Measurements from ENCODE around the gene MAPK8.

MAPK8 gene

DNA sequence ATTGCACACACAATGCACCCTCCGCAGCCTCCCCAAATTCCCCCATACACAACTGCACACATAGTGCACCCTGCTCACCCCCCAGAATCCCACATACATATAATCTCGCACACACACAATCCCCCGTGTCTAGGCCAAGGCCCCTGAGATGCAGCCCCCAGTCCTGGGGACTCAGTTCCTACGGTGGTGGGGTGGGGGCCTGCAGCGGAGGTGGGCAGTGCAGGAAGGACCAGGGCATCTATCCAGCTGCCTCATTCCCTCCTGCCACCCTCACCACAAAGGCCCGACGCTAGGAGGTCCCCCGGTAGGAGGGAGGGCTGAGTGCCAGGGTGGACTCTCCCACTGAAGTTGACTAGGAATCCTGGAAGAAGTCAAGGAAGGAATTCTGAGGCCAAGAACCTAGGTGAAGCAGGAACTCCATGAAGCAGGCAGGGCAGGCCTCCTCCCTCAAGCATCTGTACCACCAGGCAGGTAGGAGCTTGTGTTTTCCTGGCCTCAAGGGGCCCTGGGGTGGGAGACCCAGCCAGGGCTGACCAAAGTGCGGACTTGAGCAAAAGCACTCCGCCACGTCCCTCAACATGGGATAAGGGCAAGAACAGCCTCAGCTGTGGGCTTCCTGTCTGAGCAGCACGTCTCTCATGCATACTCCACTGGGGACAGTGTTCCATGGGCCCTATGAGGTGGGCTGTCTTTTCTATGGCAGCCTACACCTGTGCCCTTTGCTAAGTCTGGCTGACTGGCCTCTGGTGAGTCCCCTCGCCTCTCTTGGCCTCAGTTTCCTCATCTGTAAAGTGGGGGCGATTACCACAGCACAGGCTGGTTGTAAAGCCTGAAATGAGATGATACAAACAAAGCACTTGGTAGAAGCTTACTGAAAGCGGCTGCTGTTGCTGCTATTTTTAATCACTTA lies 145.7 kb downstream of the MAPK8 start:
- peak; percentile 39 for DNase-seq

DNA sequence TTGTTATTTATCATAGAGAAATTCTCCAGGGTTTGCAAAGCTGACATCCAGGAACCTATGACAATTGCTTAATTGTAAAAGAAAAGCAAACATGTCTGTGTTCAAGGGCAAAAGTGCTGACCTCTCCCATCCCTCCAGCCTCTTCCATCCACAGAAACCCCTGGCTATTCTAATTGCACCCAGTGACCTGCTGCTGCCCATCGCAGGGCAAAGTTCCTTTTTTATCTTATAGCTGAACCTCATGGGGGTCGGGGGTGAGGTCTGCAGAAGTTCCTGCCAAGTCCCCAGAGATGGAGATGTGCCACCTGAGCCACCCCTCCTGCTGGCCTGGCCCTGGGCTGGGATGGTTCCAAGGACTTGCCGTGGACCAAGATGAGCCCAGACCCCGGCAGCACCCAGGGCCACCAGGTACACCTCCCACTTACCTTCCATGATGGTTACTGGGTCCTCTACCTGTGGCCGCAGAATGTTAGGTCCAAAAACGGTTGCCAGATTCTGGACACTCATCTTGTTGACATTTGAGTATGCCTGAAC lies 146.5 kb downstream of the MAPK8 start:
- no peak for DNase-seq

DNA sequence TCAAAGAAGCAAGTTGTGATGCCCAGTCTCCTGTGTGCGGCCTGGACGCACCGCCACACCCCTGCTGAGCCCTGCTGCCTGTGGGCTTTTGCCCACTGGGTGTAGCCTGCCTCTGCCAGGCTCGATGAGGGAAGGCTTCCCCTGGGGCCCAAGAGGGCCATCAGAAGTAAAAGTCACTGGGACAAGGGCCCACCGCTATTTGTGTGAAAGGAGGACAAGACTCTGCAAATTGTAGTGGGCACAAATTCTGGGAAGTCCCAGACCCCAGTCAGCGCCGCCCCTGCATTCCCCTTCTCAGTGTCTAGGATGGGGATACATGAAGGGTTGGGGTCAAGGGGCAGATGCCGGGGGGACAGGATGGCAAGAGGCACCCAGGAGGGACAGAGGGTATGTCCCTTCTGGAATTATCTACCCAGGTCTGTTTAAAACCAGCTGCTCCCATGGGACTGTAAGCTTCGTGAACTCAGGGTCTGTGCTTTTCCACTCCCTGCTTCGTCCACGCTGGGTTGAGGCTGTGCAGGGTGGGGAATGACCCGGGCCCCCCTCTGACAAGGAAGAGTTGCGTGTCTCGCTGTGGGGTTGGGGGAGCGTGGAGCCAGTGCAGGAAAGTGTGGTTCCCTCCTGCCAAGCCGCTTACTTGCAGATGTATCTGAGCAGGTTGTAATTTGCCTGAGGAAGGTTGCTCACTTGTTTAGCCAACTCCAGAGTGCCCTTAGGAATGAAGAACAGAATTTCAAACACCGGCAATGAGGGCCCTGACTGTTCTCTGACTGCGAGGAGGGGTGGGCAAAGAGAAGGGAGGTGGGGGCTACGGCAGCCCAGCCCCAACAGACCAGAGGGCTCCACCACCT lies 147.2 kb downstream of the MAPK8 start:
- peak; percentile 25 for DNase-seq

DNA sequence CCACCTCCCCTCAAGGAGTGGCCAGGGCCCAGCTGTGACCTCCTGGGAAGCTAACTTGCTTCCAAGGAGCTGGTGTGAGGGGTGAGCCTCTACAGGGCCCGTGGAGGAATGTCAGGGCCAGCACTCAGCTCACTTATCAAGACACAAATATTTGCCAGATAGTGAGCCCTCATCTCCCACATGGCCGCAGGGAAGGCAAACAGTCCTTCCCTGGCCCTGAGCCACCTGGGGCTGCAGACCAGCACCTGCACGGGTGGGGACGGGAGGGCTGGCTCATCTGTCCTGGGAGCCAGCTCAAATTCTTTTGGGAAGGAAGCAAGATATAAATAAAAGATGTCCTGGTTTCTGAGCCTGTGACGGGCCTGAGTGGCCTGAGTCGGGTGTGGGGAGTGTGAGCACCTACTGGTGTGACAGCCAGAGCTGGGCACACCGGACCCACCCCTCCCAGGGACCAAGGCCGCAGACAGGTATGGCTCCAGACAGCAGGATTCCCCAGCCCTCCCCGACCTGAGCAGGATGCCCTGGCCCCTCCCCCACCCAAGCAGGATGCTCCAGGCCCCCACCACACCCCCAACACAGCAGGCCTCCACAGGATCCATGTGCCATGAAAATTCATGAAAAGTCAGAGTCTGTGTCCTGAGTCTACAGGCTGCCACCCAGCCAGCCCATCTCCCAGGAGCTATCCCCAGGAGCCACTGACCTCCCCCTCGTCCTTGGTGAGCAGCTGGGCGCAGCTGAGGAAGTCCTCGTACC lies 148.0 kb downstream of the MAPK8 start:
- DNase-seq = peak; percentile 38

DNA sequence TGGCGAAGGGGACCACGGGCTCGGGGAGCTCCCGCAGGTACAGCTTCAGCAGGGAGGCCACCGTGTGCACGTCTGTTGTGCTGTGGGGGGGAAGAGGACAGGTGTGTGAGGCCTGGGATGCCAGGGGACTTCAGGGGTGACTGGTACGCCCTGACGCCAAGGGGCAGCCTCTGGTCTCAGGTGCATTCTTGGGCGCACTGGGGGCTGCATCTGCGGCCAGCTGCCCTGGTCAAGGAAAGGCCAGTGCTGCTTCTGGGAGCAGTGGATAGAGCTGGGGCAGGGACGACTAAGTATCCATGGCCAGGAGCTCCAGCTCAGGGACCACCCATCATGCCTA lies 148.5 kb downstream of the MAPK8 start:
- peak; percentile 13 for DNase-seq

DNA sequence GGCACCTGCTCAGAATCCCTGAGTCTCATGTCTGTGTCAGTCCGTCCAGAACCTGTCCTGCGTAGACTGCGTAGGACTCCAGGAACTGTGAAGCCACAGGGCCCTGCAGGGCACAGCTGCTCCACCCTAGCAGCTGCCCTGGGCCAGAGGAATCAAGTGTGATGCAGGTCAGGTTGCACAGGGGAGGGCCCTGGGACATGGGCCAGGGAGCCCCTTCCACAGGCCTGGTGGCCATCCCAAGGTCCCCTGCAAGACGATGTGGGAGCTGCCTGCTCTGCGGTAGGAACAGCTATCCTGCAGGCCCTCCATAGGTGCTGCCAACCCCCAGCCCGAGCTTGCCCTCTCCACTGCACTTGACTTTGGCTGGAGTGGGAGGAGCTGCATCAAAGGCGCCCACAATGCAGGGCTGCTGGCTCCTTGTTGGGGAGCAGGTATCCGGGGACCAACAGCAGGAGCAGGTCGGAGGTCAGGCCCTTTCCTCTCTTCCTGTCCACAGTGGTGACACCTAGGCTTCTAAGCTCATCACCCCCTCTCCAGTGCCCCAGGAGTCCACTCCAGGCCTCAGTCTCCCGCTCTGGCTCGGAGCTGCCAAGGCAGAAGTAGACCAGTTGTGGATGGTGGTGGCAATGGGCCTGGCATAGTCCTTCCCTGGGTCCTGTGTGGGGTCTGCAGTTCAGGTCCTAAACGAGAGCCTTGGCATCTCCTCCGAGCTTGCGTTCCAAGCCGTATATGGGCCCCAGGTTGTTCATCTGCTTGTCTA lies 149.1 kb downstream of the MAPK8 start:
- peak; percentile 36 for DNase-seq

DNA sequence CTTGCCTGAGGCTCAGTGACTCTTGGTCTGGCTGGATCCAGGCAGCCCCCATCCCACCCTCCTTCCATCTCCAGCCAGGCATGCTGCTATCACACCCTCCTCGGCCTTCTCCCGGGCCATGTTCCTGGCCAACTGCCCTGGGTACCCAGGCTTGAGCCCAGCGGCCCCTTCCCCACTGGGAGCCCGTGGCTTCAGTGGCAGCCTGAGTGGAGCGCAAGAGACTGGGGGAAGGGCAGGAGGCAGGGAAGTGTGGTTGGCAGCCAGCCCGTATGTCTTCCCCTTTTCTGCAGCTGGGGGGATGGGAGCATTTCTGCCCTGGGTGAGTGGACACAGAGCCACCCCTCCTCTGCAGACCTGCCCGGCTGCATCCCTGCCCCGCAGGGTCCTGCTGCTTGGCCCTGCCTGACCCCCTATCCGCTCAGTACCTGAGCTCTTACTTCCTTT lies 149.9 kb downstream of the MAPK8 start:
- DNase-seq = no peak

DNA sequence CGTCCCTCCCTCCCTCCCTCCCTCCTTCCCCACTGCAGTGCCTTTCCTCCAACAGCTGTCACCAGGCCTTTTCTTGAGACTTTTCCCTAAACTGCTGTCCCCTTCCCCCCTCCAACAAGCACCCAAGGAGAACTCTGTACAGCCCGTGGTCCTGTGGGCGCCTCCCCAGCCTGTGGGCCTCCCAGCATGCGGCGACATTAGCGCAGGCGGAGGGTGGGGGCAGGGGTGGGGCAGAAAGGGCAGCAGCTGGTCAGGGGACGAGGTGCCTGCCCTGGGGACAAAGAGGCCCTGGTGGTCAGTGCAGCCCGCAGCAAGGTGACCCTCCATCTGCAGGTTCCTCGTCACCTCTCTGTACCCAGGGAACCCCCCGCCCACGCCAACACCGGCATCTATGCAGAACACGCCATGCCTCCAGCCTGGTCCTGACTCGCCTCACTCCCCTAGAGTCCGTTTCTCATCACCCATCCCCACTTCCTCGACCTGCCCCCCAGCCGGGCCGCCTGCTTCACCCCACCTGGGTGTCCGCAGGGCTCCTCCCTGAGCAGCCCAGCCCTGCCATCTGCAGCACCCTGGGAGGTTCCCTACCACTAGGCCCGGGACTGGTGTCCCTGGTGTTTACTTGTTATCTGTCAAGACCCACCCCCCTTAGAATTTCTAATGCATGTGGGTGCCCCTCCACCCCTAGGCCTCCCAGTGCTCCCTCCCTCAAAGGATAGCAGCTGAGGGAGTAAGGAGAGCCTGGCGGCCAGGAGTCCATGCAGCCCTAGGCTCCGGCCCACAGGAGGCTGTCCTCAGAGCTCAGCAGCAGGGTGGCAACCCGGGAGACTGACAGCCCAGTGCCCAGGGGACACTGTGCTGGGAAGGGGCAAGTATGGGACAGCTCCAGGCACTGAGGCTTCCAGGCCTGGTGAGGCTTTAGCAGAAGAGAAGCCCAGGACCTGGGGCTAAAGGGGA lies 150.6 kb downstream of the MAPK8 start:
- peak; percentile 41 for DNase-seq

DNA sequence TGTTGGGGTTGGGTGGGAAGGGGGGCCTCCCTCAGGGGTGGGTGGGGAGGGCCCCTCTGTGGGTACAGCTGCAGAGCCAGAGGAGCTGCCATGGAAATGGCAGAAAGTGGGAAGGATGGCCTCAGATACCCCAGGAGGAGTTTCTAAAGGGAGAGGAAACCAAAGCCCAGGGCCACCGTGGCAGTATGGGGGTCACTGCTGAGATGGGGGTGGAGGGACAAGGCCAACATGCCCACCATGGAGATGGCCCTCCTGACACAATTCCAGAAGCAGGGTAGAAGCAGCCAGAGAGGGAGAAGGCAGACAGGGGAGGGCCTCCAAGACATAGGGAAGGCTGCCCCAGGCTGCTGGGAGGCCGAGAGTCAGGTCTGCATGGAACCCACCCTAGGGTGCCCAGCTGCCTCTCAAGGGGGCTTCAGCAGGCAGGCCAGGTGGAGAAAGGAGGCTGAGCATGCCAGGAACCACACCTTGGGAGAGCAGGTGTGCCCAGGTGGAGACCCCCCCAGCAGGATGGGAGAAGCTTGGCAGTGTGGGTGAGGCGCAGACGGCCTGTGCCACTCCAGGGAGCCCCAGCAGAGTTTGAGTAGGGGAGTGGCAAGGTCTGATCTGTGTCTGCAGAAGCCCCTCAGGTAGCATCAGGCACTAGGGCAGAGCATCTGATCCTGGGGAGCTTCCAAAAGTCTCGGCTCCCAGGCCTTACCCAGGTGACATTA lies 151.6 kb downstream of the MAPK8 start:
- DNase-seq = no peak

DNA sequence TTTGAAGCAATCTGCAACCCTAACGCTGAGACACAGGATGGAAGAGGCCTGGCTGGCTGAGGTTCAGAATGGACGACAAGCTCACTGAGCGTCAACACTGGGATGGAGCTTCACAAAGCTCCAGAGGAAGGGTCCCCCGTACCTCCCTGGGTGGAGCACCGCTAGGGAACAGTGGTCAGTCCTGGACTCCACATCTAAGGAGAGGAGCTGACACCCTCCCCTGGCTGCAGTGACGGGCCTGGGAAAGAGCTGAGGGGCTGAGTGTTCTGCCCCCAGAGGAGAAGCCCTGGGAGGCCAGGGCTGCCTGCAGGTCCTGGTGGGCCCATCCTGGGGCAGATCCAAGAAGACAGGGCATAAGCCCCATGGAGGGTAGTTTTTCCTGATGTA lies 152.2 kb downstream of the MAPK8 start:
- no peak for DNase-seq

DNA sequence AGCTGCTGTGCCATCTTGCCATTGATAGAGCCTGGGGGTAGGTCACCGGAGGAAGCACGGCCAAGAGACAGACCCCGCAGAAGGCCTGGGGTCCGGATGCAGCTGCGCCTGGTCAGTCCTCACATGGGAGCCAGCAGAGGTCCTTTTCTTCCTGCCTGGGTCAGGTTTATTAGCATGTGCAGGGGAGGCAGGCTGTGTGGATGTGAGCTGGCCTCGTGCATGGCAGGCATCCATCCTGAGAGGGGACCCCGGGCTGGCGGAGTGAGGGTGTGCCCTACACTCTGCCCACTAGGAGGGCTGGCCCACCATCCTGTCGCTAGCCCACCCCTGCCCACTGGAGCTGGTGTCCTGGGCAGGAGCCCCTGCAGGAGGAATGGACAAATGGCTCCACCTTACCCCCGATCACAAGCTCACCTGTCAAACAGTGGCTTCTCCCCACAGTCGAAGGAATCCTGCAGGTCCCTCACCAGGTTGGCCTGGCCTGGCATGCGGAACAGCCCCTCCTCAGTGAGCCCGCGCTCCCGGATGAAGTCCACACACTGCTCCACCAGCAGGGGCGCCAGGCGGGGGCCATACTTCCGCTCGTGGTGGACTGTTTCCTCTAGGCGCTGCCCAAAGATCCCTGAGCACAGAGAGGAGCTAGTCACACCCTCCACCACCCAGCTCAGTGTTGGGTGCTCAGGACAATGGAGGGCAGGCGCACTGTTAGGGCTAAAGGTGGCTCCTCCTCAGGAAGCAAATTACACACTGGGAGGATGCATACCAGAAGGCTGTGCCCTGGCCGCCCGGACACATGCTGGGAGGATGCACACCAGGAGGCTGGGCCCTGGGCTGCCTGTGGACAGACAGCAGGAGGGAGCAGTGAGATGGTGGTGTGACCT lies 153.0 kb downstream of the MAPK8 start:
- DNase-seq = peak; percentile 38

DNA sequence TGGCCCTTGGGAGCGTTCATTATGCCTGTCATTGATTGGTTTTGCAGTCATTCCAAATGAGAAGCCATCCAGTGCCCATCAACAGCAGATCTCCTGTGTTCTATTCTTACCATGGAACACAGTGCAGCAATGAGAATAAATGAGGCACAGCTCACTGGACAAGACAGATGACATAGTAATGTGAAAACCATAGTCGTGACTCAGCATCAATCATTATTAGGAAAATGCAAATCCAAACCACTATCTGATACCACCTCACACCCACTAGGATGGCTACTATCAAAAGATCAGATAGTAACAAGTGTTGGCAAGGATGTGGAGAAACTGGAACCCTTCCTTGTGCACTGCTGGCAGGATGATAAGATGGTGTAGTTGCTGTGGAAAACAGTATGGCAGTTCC lies 153.7 kb downstream of the MAPK8 start:
- no peak for DNase-seq

DNA sequence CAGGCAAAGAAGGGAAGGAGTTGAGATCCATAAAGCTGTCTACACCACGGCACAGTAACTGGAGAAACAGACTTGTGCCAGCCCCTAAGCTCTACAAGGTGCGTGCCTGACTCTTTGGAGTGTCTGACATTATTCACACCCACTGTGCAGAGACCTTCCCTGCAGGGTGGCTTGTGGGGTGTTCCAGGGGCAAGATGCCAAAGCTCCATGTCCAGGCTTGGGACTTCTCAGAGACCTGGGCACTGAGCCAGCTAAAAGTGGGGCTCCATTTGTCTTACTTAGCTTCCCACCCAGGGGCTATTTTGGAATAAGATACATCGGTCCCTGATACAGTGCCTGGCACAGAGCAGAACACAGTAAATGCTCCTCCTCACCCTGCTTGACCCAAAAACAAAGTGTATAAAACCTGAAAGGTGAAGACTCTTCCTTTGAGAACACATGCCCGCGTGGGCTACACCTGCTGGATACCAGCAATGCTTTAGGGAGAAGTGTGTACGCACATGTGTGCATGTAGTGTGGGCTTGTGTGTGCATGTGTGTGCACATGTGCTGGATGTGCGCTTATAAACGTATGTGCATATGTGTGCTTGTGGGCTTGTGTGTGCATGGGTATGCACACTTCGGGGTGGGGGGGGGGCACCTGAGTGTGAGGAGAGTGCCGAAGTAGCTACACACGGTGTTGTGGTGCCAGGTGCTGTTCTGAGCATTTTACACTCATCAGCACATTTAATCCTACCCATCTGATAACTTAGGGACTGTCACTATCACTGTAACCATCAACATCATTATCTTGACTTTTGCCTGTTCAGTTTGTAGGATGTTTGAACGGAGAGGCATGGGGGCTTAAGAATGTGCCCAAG lies 155.4 kb downstream of the MAPK8 start:
- DNase-seq = no peak

DNA sequence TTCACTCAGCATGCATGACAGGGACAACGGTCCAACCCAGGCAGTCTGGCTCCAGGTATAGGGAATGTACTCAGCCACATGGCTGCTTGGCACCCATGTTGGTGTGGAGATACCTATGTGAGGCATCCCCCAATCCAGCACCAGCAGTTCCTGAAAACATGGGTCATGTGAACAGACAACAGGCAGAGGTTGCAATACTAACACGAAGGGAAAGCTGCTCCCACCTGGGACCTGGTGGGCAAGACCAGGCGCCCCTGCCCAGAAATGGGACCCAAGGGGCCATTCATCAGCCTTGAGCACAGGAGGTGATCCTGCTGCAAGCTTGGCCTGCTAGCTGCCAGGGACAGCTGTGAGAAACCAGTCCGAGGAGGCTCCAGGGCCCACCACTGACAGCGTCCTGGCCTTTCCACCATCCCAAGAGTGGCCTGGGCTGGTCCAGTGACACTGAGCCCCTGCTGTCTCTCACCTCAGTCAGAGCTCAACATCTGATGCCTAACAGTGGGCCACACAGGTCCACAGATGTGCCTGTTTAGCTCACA lies 156.1 kb downstream of the MAPK8 start:
- peak; percentile 38 for DNase-seq

DNA sequence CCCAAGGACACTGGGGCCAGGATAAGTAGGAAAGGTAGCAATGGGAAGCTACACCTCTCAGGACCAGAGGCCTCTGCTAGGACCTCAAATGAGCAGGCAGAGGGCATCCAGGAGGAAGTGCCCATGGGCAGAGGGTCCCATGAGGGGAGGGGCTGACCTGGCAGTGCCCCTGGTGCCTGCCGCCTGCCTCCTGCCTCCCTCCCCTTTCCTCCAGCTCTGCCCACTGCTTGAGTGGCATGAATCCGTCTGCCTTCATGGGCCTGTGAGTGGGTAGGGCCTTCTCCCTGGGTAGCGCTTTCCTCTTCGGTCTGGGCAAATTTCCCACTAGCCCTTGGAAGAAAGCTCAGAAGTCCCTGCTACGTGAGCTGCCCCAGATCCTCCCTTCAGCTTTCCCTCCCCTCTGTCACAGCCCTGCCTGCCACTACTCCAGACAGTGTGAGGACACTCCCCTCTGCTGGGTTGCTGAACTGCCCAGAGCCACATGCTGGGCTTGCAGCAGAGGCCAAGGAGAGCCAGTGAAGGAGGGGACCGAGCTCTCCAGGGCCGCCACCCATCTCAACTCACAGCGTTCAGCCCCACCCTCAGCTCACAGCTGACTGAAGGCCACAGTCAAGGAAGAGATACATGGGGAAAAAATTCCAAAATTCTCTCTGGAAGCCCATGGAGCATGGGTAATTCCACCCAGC lies 157.0 kb downstream of the MAPK8 start:
- peak; percentile 35 for DNase-seq

DNA sequence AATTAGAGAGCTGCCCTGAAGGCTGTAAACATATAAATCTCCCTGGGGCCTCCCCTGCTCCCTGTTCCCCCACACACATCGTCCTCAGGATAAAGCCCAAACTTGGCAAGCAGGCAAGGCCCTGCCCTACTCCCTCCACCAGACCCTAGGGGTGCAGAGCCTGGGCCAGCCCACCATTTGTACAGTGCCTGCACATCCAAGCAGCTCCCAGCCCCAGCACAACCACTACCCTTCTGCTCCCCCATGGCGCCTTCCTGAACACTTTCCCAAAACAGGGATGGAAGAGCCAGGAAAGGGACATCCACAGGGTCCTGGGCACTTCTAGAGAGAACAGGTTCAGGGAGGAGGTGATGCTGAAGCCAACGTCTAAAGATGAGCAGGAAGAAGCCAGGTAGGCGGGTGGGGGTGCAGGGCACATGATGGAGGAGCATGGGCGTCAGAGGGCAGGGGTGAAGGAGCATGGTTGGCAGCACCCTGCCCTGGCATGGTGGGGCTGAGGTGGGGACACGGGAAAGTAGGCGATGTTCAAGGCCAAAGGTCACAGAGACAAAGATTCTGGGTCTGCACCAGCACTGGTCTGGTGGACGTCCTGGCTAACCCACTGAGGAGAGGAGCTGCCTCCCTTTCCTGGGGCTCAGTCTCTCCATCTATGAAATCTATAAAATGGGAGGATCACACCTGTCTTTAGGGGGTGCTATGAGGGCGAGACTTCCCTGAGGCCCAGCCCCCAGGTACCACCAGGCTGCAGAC lies 157.8 kb downstream of the MAPK8 start:
- peak; percentile 26 for DNase-seq
